Measurements from ENCODE around the gene ST8SIA5.

DNA sequence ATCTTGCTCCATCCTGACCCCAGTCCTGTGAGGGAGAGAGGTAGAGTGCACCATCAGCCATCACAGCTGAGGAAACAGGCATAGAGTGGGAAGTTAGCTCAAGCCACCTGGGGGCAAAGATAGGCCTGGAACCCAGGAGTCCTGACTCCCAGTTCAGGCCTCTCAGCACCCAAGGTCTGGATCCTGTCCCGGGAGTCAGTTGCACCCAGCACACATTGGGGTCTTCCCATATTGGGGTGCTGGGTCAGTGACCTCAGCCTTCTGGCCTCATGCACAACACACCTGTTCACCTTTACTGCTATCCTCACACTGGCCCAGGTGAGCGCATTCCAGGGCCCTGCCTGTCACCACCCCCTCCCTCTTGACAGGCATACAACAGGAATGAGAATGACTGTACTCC is 24.7 kb downstream of the ST8SIA5 start:
- TF ChIP-seq, protein P1, sequence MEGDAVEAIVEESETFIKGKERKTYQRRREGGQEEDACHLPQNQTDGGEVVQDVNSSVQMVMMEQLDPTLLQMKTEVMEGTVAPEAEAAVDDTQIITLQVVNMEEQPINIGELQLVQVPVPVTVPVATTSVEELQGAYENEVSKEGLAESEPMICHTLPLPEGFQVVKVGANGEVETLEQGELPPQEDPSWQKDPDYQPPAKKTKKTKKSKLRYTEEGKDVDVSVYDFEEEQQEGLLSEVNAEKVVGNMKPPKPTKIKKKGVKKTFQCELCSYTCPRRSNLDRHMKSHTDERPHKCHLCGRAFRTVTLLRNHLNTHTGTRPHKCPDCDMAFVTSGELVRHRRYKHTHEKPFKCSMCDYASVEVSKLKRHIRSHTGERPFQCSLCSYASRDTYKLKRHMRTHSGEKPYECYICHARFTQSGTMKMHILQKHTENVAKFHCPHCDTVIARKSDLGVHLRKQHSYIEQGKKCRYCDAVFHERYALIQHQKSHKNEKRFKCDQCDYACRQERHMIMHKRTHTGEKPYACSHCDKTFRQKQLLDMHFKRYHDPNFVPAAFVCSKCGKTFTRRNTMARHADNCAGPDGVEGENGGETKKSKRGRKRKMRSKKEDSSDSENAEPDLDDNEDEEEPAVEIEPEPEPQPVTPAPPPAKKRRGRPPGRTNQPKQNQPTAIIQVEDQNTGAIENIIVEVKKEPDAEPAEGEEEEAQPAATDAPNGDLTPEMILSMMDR (IDR thresholded peaks at IDR 0.05) = no peak
- TF ChIP-seq POLR2AphosphoS5 (IDR thresholded peaks at IDR 0.05) = no peak
- TF ChIP-seq POLR2A (IDR thresholded peaks at IDR 0.05) = no peak

All from stomach (tissue), 4 donors.